ENCODE data around the gene ANKFN1. TPM values are rescaled to one million over a fixed set of nuclear protein-coding genes. Genes with fewer than 3 reads are reported as not detected.

ANKFN1 gene
- total and polyA plus RNA-seq, 10 of the 15 experiments (the other 5 are each of a cell fraction or from before 2014, with no cell fraction given): 0.19 TPM; not detected in 9

GRCh38 chr17:56290101-56290801 is 137.0 kb downstream of the ANKFN1 start:
- SMC1A ChIA-PET (ENCODE audit: uncharacterized antibody, unreplicated experiment): no interaction called here
- BruUV-seq (replicated peaks): no TSS peak
- peak overlapping the region; percentile 17; the same call in 1 of the 2 replicates for H3K4me2 ChIP-seq (ENCODE audit: control insufficient read depth, insufficient read depth)
- H3K79me2 ChIP-seq (ENCODE audit: control insufficient read depth, insufficient read depth, low read length): no peaks in the 10 kb centered on the region
- CTCF ChIA-PET: no interaction called here
- no peaks in the 10 kb centered on the region for H3K36me3 ChIP-seq (ENCODE audit: control insufficient read depth in 2 of 2, insufficient read depth in 2 of 2, low read length in 1 of 2)
- no peak overlapping the region for H3K9ac ChIP-seq (ENCODE audit: control insufficient read depth, insufficient read depth, low read length)
- H4K20me1 ChIP-seq (ENCODE audit: control insufficient read depth, insufficient read depth): no peaks in the 10 kb centered on the region
- 50% methylated on average over 2 of the region's 2 CpGs for WGBS (ENCODE audit: insufficient coverage, insufficient replicate concordance, low lambda C conversion rate, missing lambda C conversion rate)
- no peak for TF ChIP-seq YBX1 (IDR thresholded peaks at IDR 0.05)
- no peak for TF ChIP-seq RELB (IDR thresholded peaks at IDR 0.05; ENCODE audit: low read depth)
- in situ Hi-C loops (cut with MboI) (no loop called here), intact Hi-C loops (cut with micrococcal nuclease; ENCODE audit: unreplicated experiment) (no loop called here)
- no peaks in the 10 kb centered on the region for H3K9me3 ChIP-seq (replicated peaks; ENCODE audit: control insufficient read depth, insufficient read depth, low read length)
- H3K4me1 ChIP-seq (ENCODE audit: control insufficient read depth, insufficient read depth, low read length): no peaks in the 10 kb centered on the region
- FAIRE-seq: no peak
- POLR2A ChIA-PET: no interaction called here
- no peak for DNase-seq (ENCODE audit: low read depth, low spot score)
- no peak overlapping the region for H3K27ac ChIP-seq (ENCODE audit: control insufficient read depth, insufficient read depth)
- H3K4me3 ChIP-seq: no peak overlapping the region
- H2AFZ ChIP-seq (ENCODE audit: control insufficient read depth, low read depth, low read length): peak overlapping the region; percentile 53; the same call in 1 of the 2 replicates
- RAD21 ChIA-PET (ENCODE audit: unreplicated experiment): no interaction called here
- no peaks in the 10 kb centered on the region for H3K27me3 ChIP-seq (replicated peaks in 1 of 2; ENCODE audit: control insufficient read depth in 2 of 2, insufficient read depth in 2 of 2, low read length in 1 of 2)
- ATAC-seq: peak; percentile 58

- in situ Hi-C loops (cut with MboI): no loop called here
- Histone ChIP-seq H3K27ac (ENCODE audit: control insufficient read depth, insufficient read depth) (no peak overlapping the region), H3K9ac (ENCODE audit: control insufficient read depth, insufficient read depth, low read length) (no peak overlapping the region), H2AFZ (ENCODE audit: control insufficient read depth, low read depth, low read length) (peak overlapping the region; percentile 53; the same call in 1 of the 2 replicates), H4K20me1 (ENCODE audit: control insufficient read depth, insufficient read depth) (no peaks in the 10 kb centered on the region), H3K27me3 (replicated peaks in 1 of 2; ENCODE audit: control insufficient read depth in 2 of 2, insufficient read depth in 2 of 2, low read length in 1 of 2) (no peaks in the 10 kb centered on the region), H3K79me2 (ENCODE audit: control insufficient read depth, insufficient read depth, low read length) (no peaks in the 10 kb centered on the region), H3K4me2 (ENCODE audit: control insufficient read depth, insufficient read depth) (peak overlapping the region; percentile 17; the same call in 1 of the 2 replicates), H3K9me3 (replicated peaks; ENCODE audit: control insufficient read depth, insufficient read depth, low read length) (no peaks in the 10 kb centered on the region), H3K4me3 (no peak overlapping the region), H3K4me1 (ENCODE audit: control insufficient read depth, insufficient read depth, low read length) (no peaks in the 10 kb centered on the region), H3K36me3 (ENCODE audit: control insufficient read depth in 2 of 2, insufficient read depth in 2 of 2, low read length in 1 of 2) (no peaks in the 10 kb centered on the region)
- no TSS peak for BruUV-seq (replicated peaks)
- WGBS (ENCODE audit: insufficient coverage, insufficient replicate concordance, low lambda C conversion rate, missing lambda C conversion rate): 0% methylated on average over 1 of the region's 1 CpG
- ChIA-PET POLR2A (no interaction called here), SMC1A (ENCODE audit: uncharacterized antibody, unreplicated experiment) (interaction anchor here (1.2 kb wide), 1 partner anchor 9 kb away, joined by 3 read pairs; no protein-coding TSS in a partner anchor), CTCF (no interaction called here), RAD21 (ENCODE audit: unreplicated experiment) (no interaction called here)
- DNase-seq (ENCODE audit: low read depth, low spot score): no peak
- intact Hi-C loops (cut with micrococcal nuclease; ENCODE audit: unreplicated experiment): no loop called here
- FAIRE-seq: no peak
- no peak for ATAC-seq
- TF ChIP-seq BCLAF1 (IDR thresholded peaks at IDR 0.05): no peak
- no peak for TF ChIP-seq CBX3 (IDR thresholded peaks at IDR 0.05; ENCODE audit: borderline replicate concordance, low read depth)
- no peak for TF ChIP-seq PRDM15 (CRISPR knock-in tag; IDR thresholded peaks at IDR 0.05)
- no peak for TF ChIP-seq CBX5 (IDR thresholded peaks at IDR 0.05; ENCODE audit: low read depth)
- TF ChIP-seq CEBPB (IDR thresholded peaks at IDR 0.05; ENCODE audit: borderline replicate concordance in 1 of 2, low read depth in 2 of 2, low read length in 2 of 2): no peak
- TF ChIP-seq BCL11A (IDR thresholded peaks at IDR 0.05; ENCODE audit: low read depth, low read length): no peak
- TF ChIP-seq ZNF217 (IDR thresholded peaks at IDR 0.05): no peak
Measured at GRCh38 chr17:56290802-56291118, 137.5 kb downstream of the ANKFN1 start.
